ENCODE measurements around the gene DUSP22.
"Not testable (repeated sequence)": the region's sequence is repeated elsewhere in the genome, so short reads cannot be mapped to it uniquely, and the experiment has no call there.

Gene DUSP22

GRCh38 chr6:366389-367297, 74.4 kb downstream of the DUSP22 start:
- no peak overlapping the region for H3K4me3 Mint-ChIP-seq
- peaks cover 3% of the 10 kb centered on the region for H3K36me3 Mint-ChIP-seq (ENCODE audit: low read depth)
- no peak overlapping the region for H3K27ac Mint-ChIP-seq
- H3K9me3 Mint-ChIP-seq = peaks cover 10% of the 10 kb centered on the region
- H3K27me3 Mint-ChIP-seq = peaks cover 4% of the 10 kb centered on the region
- peaks cover 7% of the 10 kb centered on the region for H3K4me1 Mint-ChIP-seq (ENCODE audit: low read depth)

- Mint-ChIP-seq H3K27ac (no peak overlapping the region), H3K9me3 (peaks cover 10% of the 10 kb centered on the region), H3K27me3 (peaks cover 4% of the 10 kb centered on the region), H3K4me1 (ENCODE audit: low read depth) (peaks cover 7% of the 10 kb centered on the region), H3K36me3 (ENCODE audit: low read depth) (peaks cover 3% of the 10 kb centered on the region), H3K4me3 (no peak overlapping the region)
Observed at GRCh38 chr6:367298-367794, 75.1 kb downstream of the DUSP22 start.

GRCh38 chr6:367891-368630, 75.8 kb downstream of the DUSP22 start:
- Mint-ChIP-seq H3K4me3 (no peak overlapping the region), H3K4me1 (ENCODE audit: low read depth) (peaks cover 11% of the 10 kb centered on the region), H3K27me3 (peaks cover 9% of the 10 kb centered on the region), H3K27ac (no peak overlapping the region), H3K9me3 (peaks cover 6% of the 10 kb centered on the region), H3K36me3 (ENCODE audit: low read depth) (peaks cover 3% of the 10 kb centered on the region)

GRCh38 chr6:369559-370431, 77.5 kb downstream of the DUSP22 start:
- Mint-ChIP-seq H3K36me3 (ENCODE audit: low read depth) (no peaks in the 10 kb centered on the region), H3K27me3 (peaks cover 19% of the 10 kb centered on the region), H3K27ac (no peak overlapping the region)

GRCh38 chr6:370555-370954, 78.3 kb downstream of the DUSP22 start:
- H3K27me3 Mint-ChIP-seq = peaks cover 23% of the 10 kb centered on the region
- no peak overlapping the region for H3K4me3 Mint-ChIP-seq
- peaks cover 7% of the 10 kb centered on the region for H3K4me1 Mint-ChIP-seq (ENCODE audit: low read depth)
- H3K9me3 Mint-ChIP-seq = no peaks in the 10 kb centered on the region
- H3K27ac Mint-ChIP-seq = no peak overlapping the region
- H3K36me3 Mint-ChIP-seq (ENCODE audit: low read depth) = no peaks in the 10 kb centered on the region

More at GRCh38 chr6:369559-370431, 77.5 kb downstream of the DUSP22 start:
- H3K9me3 Mint-ChIP-seq = no peaks in the 10 kb centered on the region
- no peak overlapping the region for H3K4me3 Mint-ChIP-seq
- peaks cover 11% of the 10 kb centered on the region for H3K4me1 Mint-ChIP-seq (ENCODE audit: low read depth)

- not testable (repeated sequence) for H3K4me3 Mint-ChIP-seq; H3K4me1 Mint-ChIP-seq (ENCODE audit: low read depth); H3K27ac Mint-ChIP-seq; H3K36me3 Mint-ChIP-seq (ENCODE audit: low read depth); H3K9me3 Mint-ChIP-seq
- H3K27me3 Mint-ChIP-seq = peaks cover 23% of the 10 kb centered on the region
Observed at GRCh38 chr6:371851-372250, 79.6 kb downstream of the DUSP22 start.

GRCh38 chr6:372336-372911, 80.1 kb downstream of the DUSP22 start:
- peaks cover 23% of the 10 kb centered on the region for H3K27me3 Mint-ChIP-seq
- peaks cover 10% of the 10 kb centered on the region for H3K4me1 Mint-ChIP-seq (ENCODE audit: low read depth)
- no peaks in the 10 kb centered on the region for H3K9me3 Mint-ChIP-seq
- H3K36me3 Mint-ChIP-seq (ENCODE audit: low read depth) = no peaks in the 10 kb centered on the region
- no peak overlapping the region for H3K4me3 Mint-ChIP-seq
- no peak overlapping the region for H3K27ac Mint-ChIP-seq

GRCh38 chr6:373031-373430, 80.7 kb downstream of the DUSP22 start:
- Mint-ChIP-seq H3K9me3 (no peaks in the 10 kb centered on the region), H3K36me3 (ENCODE audit: low read depth) (no peaks in the 10 kb centered on the region), H3K27ac (no peak overlapping the region), H3K27me3 (peaks cover 23% of the 10 kb centered on the region), H3K4me3 (no peak overlapping the region), H3K4me1 (ENCODE audit: low read depth) (peaks cover 15% of the 10 kb centered on the region)

GRCh38 chr6:373773-374724, 81.8 kb downstream of the DUSP22 start:
- H3K4me3 Mint-ChIP-seq = no peak overlapping the region

GRCh38 chr6:374956-375355, 82.7 kb downstream of the DUSP22 start:
- Mint-ChIP-seq H3K27me3 (peaks cover 23% of the 10 kb centered on the region), H3K4me3 (no peak overlapping the region), H3K9me3 (no peaks in the 10 kb centered on the region), H3K4me1 (ENCODE audit: low read depth) (peaks cover 20% of the 10 kb centered on the region), H3K27ac (no peak overlapping the region), H3K36me3 (ENCODE audit: low read depth) (no peaks in the 10 kb centered on the region)

More at GRCh38 chr6:373773-374724, 81.8 kb downstream of the DUSP22 start:
- Mint-ChIP-seq H3K36me3 (ENCODE audit: low read depth) (no peaks in the 10 kb centered on the region), H3K27ac (no peak overlapping the region), H3K4me1 (ENCODE audit: low read depth) (peaks cover 20% of the 10 kb centered on the region), H3K9me3 (no peaks in the 10 kb centered on the region), H3K27me3 (peaks cover 23% of the 10 kb centered on the region)

- H3K27me3 Mint-ChIP-seq = peaks cover 30% of the 10 kb centered on the region
- H3K4me1 Mint-ChIP-seq (ENCODE audit: low read depth) = peaks cover 20% of the 10 kb centered on the region
- H3K9me3 Mint-ChIP-seq = no peaks in the 10 kb centered on the region
- no peak overlapping the region for H3K4me3 Mint-ChIP-seq
- no peaks in the 10 kb centered on the region for H3K36me3 Mint-ChIP-seq (ENCODE audit: low read depth)
- H3K27ac Mint-ChIP-seq = no peak overlapping the region
Observed at GRCh38 chr6:376827-377640, 84.7 kb downstream of the DUSP22 start.

- Mint-ChIP-seq H3K27ac (peak overlapping the region; percentile 34), H3K27me3 (peaks cover 29% of the 10 kb centered on the region), H3K4me1 (ENCODE audit: low read depth) (peaks cover 19% of the 10 kb centered on the region)
- not testable (repeated sequence) for H3K9me3 Mint-ChIP-seq; H3K36me3 Mint-ChIP-seq (ENCODE audit: low read depth); H3K4me3 Mint-ChIP-seq
Observed at GRCh38 chr6:377641-378020, 85.3 kb downstream of the DUSP22 start.

Data from stimulated activated naive CD8-positive, alpha-beta T cell treated with anti-CD3 and anti-CD28 coated beads, Interleukin-15, Interleukin-2, amounts not matched to agents 100 ng/mL and 50 ng/mL, for 24 hours (primary cell).